Left renal cortex interstitium (tissue), 4 donors: ENCODE results near the gene BLTP2. TPM values are rescaled to one million over a fixed set of nuclear protein-coding genes. Genes with fewer than 3 reads are reported as not detected.
"Not testable (repeated sequence)": the region's sequence is repeated elsewhere in the genome, so short reads cannot be mapped to it uniquely, and the experiment has no call there.

Source experiments
- DNase-seq, 4 donors: peaks; one replicate each; pipeline ENCODE4 v3.0.0-alpha.2; 2013; ENCODE audit warnings: low read depth in 4 of 4, low spot score in 2 of 4, missing footprints in 1 of 4
- polyA plus RNA-seq, 4 donors: library from polyadenylated mRNA; unstranded; fragments of 120-200 nt; gene quantifications; one replicate each; pipeline ENCODE4 v1.2.1, GENCODE V29; 2013; ENCODE audit not compliant: insufficient read length in 4 of 4

Gene BLTP2
- polyA plus RNA-seq, 4 donors = 75.2 to 106 (median 93.5) TPM

GRCh38 chr17:28648698-28649097 lies 3.7 kb upstream of the BLTP2 start:
- no peak for DNase-seq

- no peak for DNase-seq
Measured at GRCh38 chr17:28646039-28646754, 1.2 kb upstream of the BLTP2 start.

GRCh38 chr17:28645576-28645939 lies 600 bp upstream of the BLTP2 start:
- DNase-seq = no peak

- no peak for DNase-seq
Measured at GRCh38 chr17:28643983-28644786, 773 bp downstream of the BLTP2 start.

- no peak for DNase-seq
Measured at GRCh38 chr17:28641579-28641978, 3.4 kb downstream of the BLTP2 start.

- no peak for DNase-seq
Measured at GRCh38 chr17:28635506-28635905, 9.5 kb downstream of the BLTP2 start.

- no peak for DNase-seq
Measured at GRCh38 chr17:28634206-28634865, 10.6 kb downstream of the BLTP2 start.

GRCh38 chr17:28626818-28627217 lies 18.1 kb downstream of the BLTP2 start:
- DNase-seq = no peak

- no peak for DNase-seq
Measured at GRCh38 chr17:28624148-28624547, 20.8 kb downstream of the BLTP2 start.

- DNase-seq = no peak
Measured at GRCh38 chr17:28623696-28624095, 21.3 kb downstream of the BLTP2 start.

- no peak for DNase-seq
Measured at GRCh38 chr17:28622186-28622585, 22.8 kb downstream of the BLTP2 start.

- DNase-seq = no peak
Measured at GRCh38 chr17:28620010-28620409, 24.9 kb downstream of the BLTP2 start.

GRCh38 chr17:28618464-28618863 lies 26.5 kb downstream of the BLTP2 start:
- no peak for DNase-seq

- no peak for DNase-seq
Measured at GRCh38 chr17:28616281-28616680, 28.7 kb downstream of the BLTP2 start.

GRCh38 chr17:28615260-28615940 lies 29.6 kb downstream of the BLTP2 start:
- no peak for DNase-seq

- DNase-seq = no peak
Measured at GRCh38 chr17:28613931-28614381, 31.0 kb downstream of the BLTP2 start, which contains the start of gene RSKR. Gene RSKR (minus strand): TSS chr17:28614185. CDS start chr17:28614161, 24 bp downstream.

GRCh38 chr17:28612936-28613872 lies 31.8 kb downstream of the BLTP2 start:
- peak in 1 of 4 donors; percentile 23 for DNase-seq

GRCh38 chr17:28612531-28612930 lies 32.4 kb downstream of the BLTP2 start:
- DNase-seq = no peak

- DNase-seq = no peak
Measured at GRCh38 chr17:28610376-28610775, 34.6 kb downstream of the BLTP2 start.

- not testable (repeated sequence) for DNase-seq
Measured at GRCh38 chr17:28604031-28604430, 40.9 kb downstream of the BLTP2 start.
